HG02973 (cell line): Measurements from ENCODE around the gene ANKRD27.
"Not testable (repeated sequence)": the region's sequence is repeated elsewhere in the genome, so short reads cannot be mapped to it uniquely, and the experiment has no call there.

Experiments
- ATAC-seq: cut with Tn5 transposase; IDR thresholded peaks from one replicate; pipeline ENCODE4 v1.9.1; 2021; ENCODE audit warnings: moderate library complexity; ENCODE audit not compliant: unreplicated experiment

ANKRD27 gene

DNA sequence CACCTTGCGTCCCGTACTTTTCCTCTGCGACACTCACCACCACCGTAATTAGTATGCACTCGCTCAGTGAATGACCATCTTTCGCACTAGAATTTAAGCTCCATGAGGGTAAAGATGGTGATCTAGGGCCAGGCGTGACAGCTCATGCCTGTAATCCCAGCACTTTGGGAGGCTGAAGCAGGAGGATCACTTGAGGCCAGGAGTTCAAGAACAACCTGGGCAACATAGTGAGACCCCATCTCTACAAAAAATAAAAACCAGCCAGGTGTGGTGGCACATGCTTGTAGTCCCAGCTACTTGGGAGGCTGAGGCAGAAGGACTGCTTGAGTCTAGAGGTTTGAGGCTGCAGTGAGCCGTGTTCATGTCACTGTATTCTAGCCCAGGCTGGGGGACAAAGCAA, 18.6 kb downstream of the ANKRD27 start:
- ATAC-seq = not testable (repeated sequence)

- ATAC-seq = no peak
These were observed 21.4 kb downstream of the ANKRD27 start for GRCh38 chr19:32653599-32653915.

DNA sequence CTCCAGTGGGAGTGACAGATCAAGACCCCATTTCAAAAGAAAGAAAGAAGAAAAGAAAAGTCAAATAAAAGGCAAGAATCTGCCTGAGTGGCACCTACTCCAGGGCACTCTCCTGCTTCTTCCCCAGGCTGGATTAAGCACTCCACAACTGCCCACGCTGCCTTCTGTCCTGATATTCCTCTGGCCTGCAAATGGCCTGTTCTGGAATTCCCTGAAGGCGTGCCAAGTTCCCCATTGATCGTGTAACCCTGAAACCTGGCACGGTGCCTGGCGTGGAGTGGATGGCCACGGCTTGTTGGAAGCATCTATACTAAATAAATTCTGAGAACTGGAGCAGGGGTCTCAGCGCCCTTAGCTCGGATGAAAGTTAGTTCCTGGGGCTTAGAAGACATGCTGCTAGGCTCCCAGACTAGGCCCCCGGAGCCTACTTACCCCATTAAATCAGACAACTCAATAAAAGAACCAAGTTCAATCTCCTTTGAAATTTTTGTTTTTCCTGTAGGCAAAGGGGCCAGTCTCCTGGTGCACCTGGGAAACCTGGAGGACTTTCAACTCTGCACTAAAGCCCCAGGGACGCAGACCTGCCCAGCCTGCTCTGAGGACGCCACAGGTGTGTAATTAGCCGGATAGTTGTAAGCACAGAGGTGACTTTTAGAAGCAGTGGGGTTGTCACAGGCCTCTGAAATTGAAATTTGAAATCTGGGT, 21.9 kb downstream of the ANKRD27 start:
- ATAC-seq = no peak

DNA sequence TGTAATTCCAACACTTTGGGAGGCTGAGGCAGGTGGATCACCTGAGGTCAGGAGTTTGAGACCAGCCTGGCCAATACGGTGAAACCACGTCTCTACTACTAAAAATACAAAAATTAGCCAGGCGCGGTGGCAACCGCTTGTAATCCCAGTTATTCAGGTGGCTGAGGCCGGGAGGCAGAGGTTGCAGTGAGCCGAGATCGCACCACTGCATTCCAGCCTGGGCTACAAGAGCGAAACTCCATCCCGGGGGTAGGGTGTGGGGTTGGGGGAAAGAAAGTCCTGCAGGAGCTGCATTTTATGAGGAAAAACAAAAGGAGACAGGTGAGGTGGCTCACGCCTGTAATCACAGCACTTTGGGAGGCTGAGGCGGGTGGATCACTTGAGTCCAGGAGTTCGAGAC, 22.6 kb downstream of the ANKRD27 start:
- ATAC-seq = not testable (repeated sequence)

- ATAC-seq = no peak
These were observed 23.2 kb downstream of the ANKRD27 start for GRCh38 chr19:32651729-32652140.

DNA sequence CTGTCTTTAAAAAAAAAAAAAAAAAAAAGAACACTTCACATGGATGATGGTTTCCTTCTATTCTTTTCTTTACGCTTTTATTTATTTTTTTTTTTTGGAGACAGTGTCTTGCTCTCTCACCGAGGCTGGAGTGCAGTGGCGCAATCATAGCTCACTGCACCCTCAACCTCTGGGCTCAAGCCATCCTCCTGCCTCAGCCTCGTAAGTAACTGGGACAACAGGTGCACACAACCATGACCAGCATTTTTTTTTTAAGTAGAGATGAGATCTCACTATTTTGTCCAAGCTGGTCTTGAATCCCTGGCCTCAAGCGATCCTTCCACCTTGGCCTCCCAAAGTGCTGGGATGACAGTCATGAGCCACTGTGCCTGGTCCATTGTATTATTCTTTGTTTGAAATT, 24.3 kb downstream of the ANKRD27 start:
- ATAC-seq = no peak

- no peak for ATAC-seq
These were observed 25.2 kb downstream of the ANKRD27 start for GRCh38 chr19:32649751-32650150.

DNA sequence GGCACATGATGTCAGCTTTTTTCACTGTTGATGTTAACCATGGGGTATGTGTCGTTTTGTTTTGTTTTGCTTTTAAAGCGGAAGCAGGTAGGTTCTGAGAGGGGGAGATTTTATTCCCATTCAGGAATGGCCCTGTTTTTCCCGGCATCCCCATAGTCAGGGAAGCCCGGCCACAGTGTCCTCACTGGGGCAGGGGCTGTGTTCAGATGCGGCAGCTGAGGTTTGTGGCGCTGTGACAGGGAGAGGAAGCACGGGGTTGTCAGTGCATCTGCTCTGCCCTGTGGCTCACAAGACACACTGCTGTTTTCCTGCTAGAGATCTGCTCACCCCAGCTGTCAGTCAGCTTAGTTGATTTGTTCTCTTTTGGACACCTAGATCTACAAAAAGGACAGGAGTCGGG, 27.6 kb downstream of the ANKRD27 start:
- no peak for ATAC-seq

DNA sequence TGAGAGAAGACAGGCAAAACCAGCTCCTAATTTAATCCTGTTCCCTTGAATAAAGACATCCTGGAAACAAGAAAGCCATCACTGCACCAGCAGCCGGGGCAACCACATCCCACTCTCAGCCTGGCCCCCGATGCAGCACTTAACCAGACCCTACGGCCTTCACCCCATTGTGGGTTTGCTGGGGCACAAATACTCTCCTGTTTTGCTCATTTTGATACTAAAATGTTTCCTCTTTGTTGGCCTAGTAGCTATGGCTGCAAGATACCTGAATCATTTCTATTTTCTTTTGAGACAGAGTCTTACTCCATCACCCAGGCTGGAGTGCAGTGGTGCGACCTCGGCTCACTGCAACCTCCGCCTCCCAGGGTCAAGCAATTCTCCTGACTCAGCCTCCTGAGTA, 28.4 kb downstream of the ANKRD27 start:
- no peak for ATAC-seq

DNA sequence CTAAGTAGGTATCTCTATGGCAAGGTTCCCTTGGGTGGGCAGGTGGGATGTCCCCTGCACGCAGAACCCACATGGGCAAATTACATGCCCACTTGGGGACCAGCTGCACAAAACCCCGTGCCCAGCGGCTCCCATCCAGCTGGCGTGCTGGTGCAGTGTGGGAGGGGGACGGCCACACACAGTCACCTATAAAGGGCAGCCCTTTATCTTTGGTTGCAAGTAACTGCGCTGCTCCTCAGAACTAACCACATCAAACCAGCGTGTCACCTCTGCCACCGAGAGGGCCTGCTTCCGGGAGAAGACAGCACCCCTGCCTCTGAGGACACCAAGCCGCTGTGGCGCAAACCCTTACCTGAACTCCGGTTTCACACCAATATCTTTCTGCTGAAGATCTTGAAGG, 32.2 kb downstream of the ANKRD27 start:
- ATAC-seq = no peak

GRCh38 chr19:32638625-32639024, 36.4 kb downstream of the ANKRD27 start:
- ATAC-seq = no peak

DNA sequence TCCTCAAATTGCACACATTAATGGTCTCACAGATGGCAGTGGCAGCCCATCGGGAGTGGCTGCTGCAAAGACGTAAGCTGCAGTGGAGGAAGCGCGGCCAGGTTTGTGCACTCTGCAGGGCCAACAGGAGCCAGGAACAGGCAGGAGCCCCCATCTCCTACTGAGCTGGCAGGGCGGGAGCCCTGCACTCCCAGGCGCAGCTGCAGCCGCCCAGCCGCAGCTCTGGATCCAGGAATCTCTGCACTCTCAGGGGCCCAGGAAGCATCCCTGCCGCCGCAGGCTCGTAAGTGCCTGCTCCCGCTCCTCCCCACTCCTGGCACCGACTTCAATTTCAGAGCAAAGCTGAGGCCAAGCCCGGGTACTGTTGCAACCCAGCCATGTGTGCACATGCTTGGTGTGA, 37.5 kb downstream of the ANKRD27 start:
- ATAC-seq = no peak

DNA sequence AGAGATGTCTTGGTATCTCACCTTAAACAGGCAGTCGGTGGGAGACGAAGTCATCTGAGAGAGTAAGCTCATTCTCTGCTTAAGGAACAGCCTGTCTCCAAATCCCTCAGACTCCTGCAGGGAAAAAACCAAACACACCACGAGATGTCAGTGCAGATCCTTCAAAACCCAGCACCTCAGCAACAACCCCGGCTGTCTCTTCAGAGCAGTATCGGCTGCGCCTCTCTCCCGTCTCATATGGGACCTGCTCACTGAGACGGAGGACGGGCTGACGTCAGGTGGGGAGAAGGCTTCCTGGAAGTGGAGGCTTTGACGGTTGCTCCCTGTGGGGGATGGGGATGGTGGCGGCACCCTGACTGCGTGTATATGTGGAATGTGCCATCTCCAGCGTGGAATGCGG, 43.6 kb downstream of the ANKRD27 start:
- no peak for ATAC-seq

DNA sequence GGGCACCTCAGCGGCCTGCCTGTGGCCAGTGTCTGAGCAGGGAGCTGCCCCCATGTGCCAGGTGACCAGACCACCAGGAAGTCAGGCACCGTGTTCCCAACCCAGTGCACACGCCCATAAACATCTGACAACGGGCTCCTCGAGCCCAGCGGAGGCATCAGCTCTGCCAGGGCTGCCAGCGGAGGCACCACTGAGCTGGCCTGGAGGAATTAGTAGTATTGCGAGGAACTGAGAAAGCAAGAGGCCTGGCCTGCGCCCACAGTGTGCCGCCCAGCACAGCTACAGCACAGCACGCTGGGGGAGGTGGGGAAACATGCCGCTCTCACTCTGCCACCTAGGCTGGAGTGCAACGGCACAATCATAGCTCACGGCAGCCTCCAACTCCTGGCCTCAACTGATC, 44.6 kb downstream of the ANKRD27 start:
- no peak for ATAC-seq

DNA sequence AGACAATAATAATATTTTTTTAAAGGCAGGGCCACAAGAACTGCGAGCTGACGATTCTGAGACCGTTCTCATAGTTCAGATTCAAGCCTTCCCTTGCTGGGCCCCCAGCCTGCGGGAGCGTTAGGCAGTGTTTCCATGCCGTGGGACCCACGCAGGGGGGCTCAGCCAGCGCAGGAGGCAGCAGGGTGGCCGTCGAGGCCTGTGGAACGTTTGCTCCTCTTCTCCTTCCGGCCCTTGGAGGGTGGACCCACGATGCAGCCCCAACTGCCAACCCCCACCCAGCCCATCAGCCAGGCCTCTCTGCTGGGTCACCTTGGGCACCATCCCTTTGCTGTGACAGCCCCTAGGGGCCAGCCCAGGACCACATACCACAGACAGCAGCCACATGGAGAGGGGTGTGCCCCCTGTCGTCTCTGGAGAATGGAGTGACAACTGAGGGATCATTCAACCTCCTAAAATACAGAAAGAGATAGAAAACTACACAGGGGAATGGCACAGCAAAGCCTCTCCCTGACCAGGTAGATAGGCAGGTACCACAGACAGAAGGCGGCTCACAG, 47.2 kb downstream of the ANKRD27 start:
- no peak for ATAC-seq

DNA sequence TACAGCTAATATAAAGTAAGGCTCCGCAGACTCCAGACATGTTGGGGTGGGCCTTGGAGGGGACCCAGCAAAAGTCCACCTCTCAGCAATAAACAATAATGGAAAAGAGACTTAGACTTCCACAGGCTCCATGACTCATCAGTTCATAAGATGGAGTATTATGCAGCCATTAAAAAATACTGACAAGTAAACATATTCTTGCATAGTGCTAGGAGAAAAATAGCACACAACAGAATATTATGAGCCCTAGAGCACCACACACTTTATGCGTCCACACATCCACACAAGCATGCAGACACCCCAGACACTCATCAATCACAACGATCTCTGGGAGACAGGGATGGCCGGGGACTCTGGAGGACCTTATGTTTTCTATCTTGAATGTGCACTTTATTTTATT, 48.0 kb downstream of the ANKRD27 start:
- ATAC-seq = no peak

- no peak for ATAC-seq
These were observed 50.6 kb downstream of the ANKRD27 start for GRCh38 chr19:32624410-32624809.

DNA sequence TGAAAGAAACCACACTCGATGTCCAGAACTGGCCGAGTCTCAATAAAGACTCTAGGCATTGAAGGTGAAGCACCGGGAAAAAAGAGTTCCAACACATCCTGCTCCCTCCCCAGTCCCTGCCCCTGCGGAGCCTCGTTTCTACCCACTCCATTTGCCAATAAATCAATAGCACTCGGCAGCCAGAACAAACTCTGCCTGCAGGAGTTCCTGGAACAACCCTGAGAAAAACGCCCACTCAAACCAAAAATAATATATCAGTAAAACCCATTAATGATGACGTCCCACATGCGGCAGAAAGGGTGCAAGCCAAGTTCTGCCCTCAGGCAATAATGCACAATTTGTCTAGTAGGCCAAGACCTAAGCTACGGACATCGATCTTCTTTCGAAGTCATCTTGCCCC, 53.0 kb downstream of the ANKRD27 start:
- ATAC-seq = no peak

DNA sequence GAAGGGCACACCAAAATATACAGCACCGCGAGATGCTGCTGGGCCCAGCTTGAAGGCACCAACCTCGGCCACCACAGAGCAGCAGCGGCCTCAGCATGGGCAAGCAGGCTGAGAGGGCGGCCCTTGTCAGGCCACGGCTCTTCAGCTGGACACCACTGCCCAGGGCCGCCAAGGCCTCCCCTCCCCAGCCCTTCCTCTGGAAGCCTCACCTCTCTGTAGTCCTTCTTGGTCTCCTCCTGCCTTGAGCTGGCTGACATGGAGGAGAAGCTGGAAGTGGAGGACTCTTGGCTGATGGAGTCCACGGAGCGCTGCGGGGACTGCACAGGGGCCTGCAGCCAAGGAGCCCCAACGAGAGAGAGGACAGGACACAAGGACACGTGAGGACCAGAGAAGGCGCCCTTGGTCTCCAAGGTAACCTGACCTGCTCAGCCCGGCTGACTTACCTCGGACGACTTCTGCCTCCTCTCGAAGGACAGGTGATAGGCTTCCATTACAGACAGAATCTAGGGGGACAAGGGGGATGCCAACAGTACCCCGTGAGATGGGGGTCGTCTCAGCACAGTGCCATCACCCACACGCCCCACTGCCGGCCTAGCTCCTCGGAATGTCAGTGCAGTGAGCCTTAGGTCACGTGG, 55.8 kb downstream of the ANKRD27 start:
- no peak for ATAC-seq

- ATAC-seq = no peak
These were observed 59.4 kb downstream of the ANKRD27 start for GRCh38 chr19:32615569-32615968.

DNA sequence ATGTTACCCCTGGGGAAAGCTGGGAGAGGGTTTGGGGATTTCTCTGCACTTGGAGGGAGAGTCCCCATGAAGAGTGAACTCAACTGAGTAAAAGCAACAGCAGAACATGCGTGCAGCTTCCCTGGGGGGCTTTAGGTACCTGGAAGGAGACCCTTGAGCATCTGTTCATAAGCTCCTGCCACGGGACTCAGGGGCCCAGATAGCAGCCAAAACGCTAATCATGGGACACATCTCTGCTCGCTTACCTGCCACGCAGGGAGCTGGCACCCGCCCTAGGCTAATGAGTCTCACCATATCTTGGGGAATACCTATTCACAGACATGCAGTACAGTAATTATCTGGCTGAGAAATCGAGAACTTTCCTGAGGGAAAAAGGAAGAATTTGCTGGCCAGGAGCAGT, 60.1 kb downstream of the ANKRD27 start:
- no peak for ATAC-seq

- no peak for ATAC-seq
These were observed 62.0 kb downstream of the ANKRD27 start for GRCh38 chr19:32613008-32613407.

GRCh38 chr19:32611161-32611560, 63.8 kb downstream of the ANKRD27 start:
- ATAC-seq = no peak
